H9 (cell line): Measurements from ENCODE around the gene TBC1D30. TPM values are rescaled to one million over a fixed set of nuclear protein-coding genes. Genes with fewer than 3 reads are reported as not detected.

Experiments used
- DNase-seq: peaks from one replicate; pipeline ENCODE4 v3.0.0-alpha.2; 2017
- H2AFZ ChIP-seq: one replicate; pipeline ENCODE4 v1.6.1; 2013; ENCODE audit warnings: mild to moderate bottlenecking, low read length, control low read depth, moderate library complexity
- H2AK5ac ChIP-seq: 2 replicates; pipeline ENCODE4 v1.6.1; 2013; ENCODE audit warnings: low read length, control low read depth, mixed read lengths; ENCODE audit not compliant: insufficient read length
- H2BK120ac ChIP-seq: one replicate; pipeline ENCODE4 v1.6.1; 2013; ENCODE audit warnings: low read depth, mild to moderate bottlenecking, low read length, control low read depth, inconsistent platforms; ENCODE audit not compliant: poor library complexity, severe bottlenecking
- H2BK12ac ChIP-seq: 2 replicates; pipeline ENCODE4 v1.6.1; 2013; ENCODE audit warnings: low read length, control low read depth, mixed read lengths, low read depth; ENCODE audit not compliant: insufficient read length
- H2BK15ac ChIP-seq: 2 replicates; pipeline ENCODE4 v1.6.1; 2013; ENCODE audit warnings: low read depth, low read length, control low read depth
- H2BK20ac ChIP-seq: one replicate; pipeline ENCODE4 v1.6.1; 2013; ENCODE audit warnings: low read depth, mild to moderate bottlenecking, low read length, control low read depth, inconsistent platforms; ENCODE audit not compliant: poor library complexity, severe bottlenecking
- H2BK5ac ChIP-seq: 2 replicates; pipeline ENCODE4 v1.6.1; 2013; ENCODE audit warnings: low read length, control low read depth, mixed read lengths; ENCODE audit not compliant: insufficient read length
- H3K14ac ChIP-seq: 2 replicates; pipeline ENCODE4 v1.6.1; 2013; ENCODE audit warnings: low read length, control low read depth; ENCODE audit not compliant: insufficient read depth
- H3K18ac ChIP-seq: 2 replicates; pipeline ENCODE4 v1.6.1; 2013; ENCODE audit warnings: low read depth, mild to moderate bottlenecking, mixed read lengths, low read length, control low read depth; ENCODE audit not compliant: insufficient read length
- H3K23ac ChIP-seq: 2 replicates; pipeline ENCODE4 v1.6.1; 2013; ENCODE audit warnings: low read length, control low read depth, mixed read lengths, low read depth; ENCODE audit not compliant: insufficient read length
- H3K23me2 ChIP-seq: 2 replicates; pipeline ENCODE4 v1.6.1; 2013; ENCODE audit warnings: low read depth, mild to moderate bottlenecking, mixed read lengths, low read length, control low read depth; ENCODE audit not compliant: insufficient read length, poor library complexity, severe bottlenecking
- H3K27ac ChIP-seq: 2 replicates; pipeline ENCODE4 v1.5.1; 2013; ENCODE audit warnings: low read length, control low read depth, mixed read lengths, low read depth; ENCODE audit not compliant: insufficient read length
- H3K27me3 ChIP-seq: 2 replicates; pipeline ENCODE4 v1.6.1; 2013; ENCODE audit warnings: low read length, control low read depth, inconsistent platforms; ENCODE audit not compliant: insufficient read depth
- H3K4ac ChIP-seq: 2 replicates; pipeline ENCODE4 v1.6.1; 2013; ENCODE audit warnings: low read depth, mild to moderate bottlenecking, control low read depth, inconsistent platforms, low read length, moderate library complexity
- H3K4me1 ChIP-seq: 2 replicates; pipeline ENCODE4 v1.6.1; 2013; ENCODE audit warnings: low read length, control low read depth, inconsistent platforms; ENCODE audit not compliant: insufficient read depth
- H3K4me2 ChIP-seq: 2 replicates; pipeline ENCODE4 v1.6.1; 2013; ENCODE audit warnings: low read length, control low read depth, mixed read lengths; ENCODE audit not compliant: insufficient read length, insufficient read depth
- H3K56ac ChIP-seq: 2 replicates; pipeline ENCODE4 v1.6.1; 2013; ENCODE audit warnings: low read depth, mild to moderate bottlenecking, mixed read lengths, low read length, control low read depth; ENCODE audit not compliant: insufficient read length
- H3K79me1 ChIP-seq: 2 replicates; pipeline ENCODE4 v1.6.1; 2013; ENCODE audit warnings: low read depth, mild to moderate bottlenecking, moderate library complexity, low read length, control low read depth, inconsistent platforms; ENCODE audit not compliant: insufficient read depth, poor library complexity, severe bottlenecking
- H3K79me2 ChIP-seq: 2 replicates; pipeline ENCODE4 v1.6.1; 2013; ENCODE audit warnings: low read length, control low read depth, inconsistent platforms; ENCODE audit not compliant: insufficient read depth
- H3K9ac ChIP-seq: 2 replicates; pipeline ENCODE4 v1.6.1; 2013; ENCODE audit warnings: low read length, control low read depth, mixed read lengths; ENCODE audit not compliant: insufficient read length; ENCODE audit errors: extremely low read depth
- H3K9me3 ChIP-seq: one replicate; pipeline ENCODE4 v1.6.1; 2013; ENCODE audit warnings: low read depth, low read length, inconsistent platforms; ENCODE audit not compliant: control insufficient read depth
- H3T11ph ChIP-seq: one replicate; pipeline ENCODE4 v1.6.1; 2013; ENCODE audit warnings: mild to moderate bottlenecking, low read length, control low read depth, inconsistent platforms
- H4K20me1 ChIP-seq: one replicate; pipeline ENCODE4 v1.6.1; 2013; ENCODE audit not compliant: control insufficient read depth, insufficient read length, insufficient read depth
- H4K5ac ChIP-seq: 2 replicates; pipeline ENCODE4 v1.6.1; 2013; ENCODE audit warnings: low read depth, mild to moderate bottlenecking, mixed read lengths, low read length, control low read depth; ENCODE audit not compliant: insufficient read length
- H4K8ac ChIP-seq: replicated peaks from 2 replicates; pipeline ENCODE4 v1.6.1; 2013; ENCODE audit warnings: low read length, control low read depth, mixed read lengths, low read depth; ENCODE audit not compliant: insufficient read length
- H4K91ac ChIP-seq: 2 replicates; pipeline ENCODE4 v1.6.1; 2013; ENCODE audit warnings: low read depth, mild to moderate bottlenecking, moderate library complexity, mixed read lengths, low read length, control low read depth; ENCODE audit not compliant: insufficient read length
- H3K27ac Mint-ChIP-seq, 3 experiments: 2 replicates in 2 of 3; 3 replicates in 1 of 3; pipeline ENCODE4 v1.8.0; 2020 to 2021; ENCODE audit warnings: mixed read lengths in 3 of 3, mild to moderate bottlenecking in 1 of 3, moderate library complexity in 1 of 3
- H3K27me3 Mint-ChIP-seq: 2 replicates; pipeline ENCODE4 v1.8.0; 2021; ENCODE audit warnings: low read depth, mild to moderate bottlenecking, moderate library complexity, mixed read lengths
- H3K36me3 Mint-ChIP-seq, 3 experiments: 2 replicates in 2 of 3; 3 replicates in 1 of 3; pipeline ENCODE4 v1.8.0; 2020 to 2021; ENCODE audit warnings: low read depth in 3 of 3, mixed read lengths in 3 of 3; ENCODE audit not compliant: insufficient read depth in 1 of 3
- H3K4me1 Mint-ChIP-seq, 2 experiments: 2 replicates each; pipeline ENCODE4 v1.8.0; 2020; ENCODE audit warnings: mixed read lengths in 2 of 2
- H3K4me3 Mint-ChIP-seq, 2 experiments: 2 replicates in 1 of 2; 3 replicates in 1 of 2; pipeline ENCODE4 v1.8.0; 2020 to 2021; ENCODE audit warnings: mild to moderate bottlenecking in 2 of 2, mixed read lengths in 2 of 2, moderate library complexity in 1 of 2
- H3K9me3 Mint-ChIP-seq, 2 experiments: 2 replicates in 1 of 2; 3 replicates in 1 of 2; pipeline ENCODE4 v1.8.0; 2020; ENCODE audit warnings: mild to moderate bottlenecking in 2 of 2, mixed read lengths in 2 of 2, moderate library complexity in 1 of 2
- CTCF ChIP-seq: fragments of 200-600 bp; sonication (generic); conservative IDR thresholded peaks from 3 replicates; pipeline ENCODE4 v1.8.0; 2021; ENCODE audit warnings: antibody characterized with exemption, mild to moderate bottlenecking
- WGBS: extraction: QIAGEN DNeasy Blood & Tissue Kit; methylation state at CpG from one replicate; pipeline ENCODE4 v1.1.7; 2013; ENCODE audit warnings: missing lambda C conversion rate, low lambda C conversion rate, mixed read lengths; ENCODE audit not compliant: insufficient read length; ENCODE audit errors: extremely low coverage; 5-methylcytosine and 5-hydroxymethylcytosine counted together
- total RNA-seq: library from RNA; stranded (reverse); gene quantifications from 2 replicates; pipeline ENCODE4 v1.2.1, GENCODE V29; 2021

The TBC1D30 gene
- total RNA-seq, 1 experiment from 2014 or later = 1.6 TPM

DNA sequence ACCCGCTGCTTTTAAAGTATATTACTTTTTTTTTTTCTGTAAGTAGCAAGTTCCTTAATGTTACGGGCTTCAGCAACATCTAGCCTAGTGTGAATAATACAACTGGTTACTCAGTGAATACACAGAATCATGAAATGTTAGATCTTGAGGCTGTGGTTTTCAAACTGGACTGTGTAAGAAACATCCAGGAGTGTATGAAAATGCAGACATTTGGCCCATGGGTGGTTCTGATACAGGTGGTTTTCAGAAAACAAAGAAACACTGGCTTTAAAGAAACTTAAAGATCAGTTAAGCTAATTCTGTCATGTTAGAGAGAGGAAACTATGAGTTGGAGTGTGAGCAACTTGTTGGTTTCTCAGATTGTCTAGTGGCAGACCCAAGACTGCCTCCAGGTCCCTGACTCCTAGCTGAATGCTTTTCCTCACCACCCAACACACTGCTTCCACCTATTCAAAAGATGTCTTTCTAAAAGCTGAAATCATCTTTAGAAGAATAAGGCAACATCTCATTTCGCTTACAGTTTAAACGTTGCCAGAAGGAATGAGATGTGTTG is 36.1 kb downstream of the TBC1D30 start:
- H4K20me1 ChIP-seq = no peaks in the 10 kb centered on the region
- no peak overlapping the region for H4K91ac ChIP-seq
- no peak overlapping the region for H3K27ac ChIP-seq
- H2AK5ac ChIP-seq = no peak overlapping the region
- H2BK120ac ChIP-seq = no peak overlapping the region
- H3K18ac ChIP-seq = no peak overlapping the region
- no peak overlapping the region for H2BK20ac ChIP-seq
- H3T11ph ChIP-seq = no peak overlapping the region
- TF ChIP-seq CTCF = no peak
- no CpG with 5 or more reads among the region's 4 CpGs for WGBS
- H3K27me3 ChIP-seq = no peaks in the 10 kb centered on the region
- H3K4me3 Mint-ChIP-seq = no peak overlapping the region
- H3K27me3 Mint-ChIP-seq = no peaks in the 10 kb centered on the region
- DNase-seq = no peak
- H4K8ac ChIP-seq = no peak overlapping the region
- no peak overlapping the region for H3K56ac ChIP-seq
- no peak overlapping the region for H2BK15ac ChIP-seq
- no peak overlapping the region for H3K27ac Mint-ChIP-seq
- no peak overlapping the region for H2BK5ac ChIP-seq
- H3K36me3 Mint-ChIP-seq = no peaks in the 10 kb centered on the region; a peak in 1 of 7 replicates
- no peaks in the 10 kb centered on the region for H3K9me3 Mint-ChIP-seq
- H2AFZ ChIP-seq = no peak overlapping the region
- no peak overlapping the region for H2BK12ac ChIP-seq
- H3K79me1 ChIP-seq = no peaks in the 10 kb centered on the region
- H3K23me2 ChIP-seq = no peaks in the 10 kb centered on the region
- no peak overlapping the region for H3K9ac ChIP-seq
- peaks cover 16 to 17% of the 10 kb centered on the region in 2 experiments for H3K4me1 Mint-ChIP-seq
- no peak overlapping the region for H3K23ac ChIP-seq
- no peaks in the 10 kb centered on the region for H3K79me2 ChIP-seq
- no peak overlapping the region for H4K5ac ChIP-seq
- no peak overlapping the region for H3K4ac ChIP-seq
- peaks cover 2% of the 10 kb centered on the region for H3K4me1 ChIP-seq
- no peak overlapping the region for H3K4me2 ChIP-seq
- H3K14ac ChIP-seq = no peak overlapping the region
- no peaks in the 10 kb centered on the region for H3K9me3 ChIP-seq
